GM12878 (cell line): ENCODE measurements around the gene MLEC. TPM values are rescaled to one million over a fixed set of nuclear protein-coding genes. Genes with fewer than 3 reads are reported as not detected.

Experiments used
- ATAC-seq: fragments of 200-7000 bp; cut with Tn5 transposase; 3 replicates; pipeline ENCODE4 v1.9.1; 2020; ENCODE audit warnings: mild to moderate bottlenecking, moderate library complexity
- BruUV-seq: library from RNA; stranded (reverse); fragments of 400-500 nt; replicated peaks from 2 replicates; lab custom pipeline; 2021; lab: Mats Ljungman, UMichigan
- CTCF ChIA-PET: fragments of 300-600 bp; sonication (Branson Sonifier 250); formaldehyde crosslinking; extraction: SDS; loops from one replicate; lab custom pipeline; 2021; ENCODE audit warnings: inconsistent platforms; lab: Yijun Ruan, JAX
- POLR2A ChIA-PET: fragments of 350-600 bp; formaldehyde crosslinking; extraction: SDS; loops from one replicate; lab custom pipeline; 2021; ENCODE audit warnings: inconsistent platforms; lab: Charles Lee
- RAD21 ChIA-PET: fragments of 300-600 bp; sonication (Branson Sonifier 250); formaldehyde crosslinking; loops from one replicate; lab custom pipeline; 2023; ENCODE audit warnings: antibody characterized with exemption; ENCODE audit not compliant: unreplicated experiment; lab: Charles Lee
- SMC1A ChIA-PET: fragments of 300-600 bp; sonication (Branson Sonifier 250); formaldehyde crosslinking; loops from one replicate; lab custom pipeline; 2023; ENCODE audit not compliant: unreplicated experiment, uncharacterized antibody; lab: Charles Lee
- DNase-seq: peaks from one replicate; pipeline ENCODE4 v3.0.0-alpha.2; 2011; ENCODE audit warnings: low read depth, low spot score
- FAIRE-seq: peaks from 3 replicates; lab custom pipeline; 2011; peaks lifted over from hg19 to GRCh38; lab: Jason Lieb, UNC
- H2AFZ ChIP-seq: 2 replicates; pipeline ENCODE4 v1.6.0; 2011; ENCODE audit warnings: low read depth, low read length, control low read depth; ENCODE audit not compliant: control insufficient read depth
- H3K27ac ChIP-seq: 2 replicates; pipeline ENCODE4 v1.5.1; 2011; ENCODE audit warnings: control low read depth; ENCODE audit not compliant: control insufficient read depth, insufficient read depth
- H3K27me3 ChIP-seq, 2 experiments: replicated peaks in 1 of 2; 2 replicates each; pipeline versions ENCODE4 v1.6.0 to v1.6.1; 2011; ENCODE audit warnings: low read length in 1 of 2; ENCODE audit not compliant: control insufficient read depth in 2 of 2, insufficient read depth in 2 of 2
- H3K36me3 ChIP-seq, 2 experiments: 2 replicates each; pipeline ENCODE4 v1.5.1; 2011; ENCODE audit warnings: low read length in 1 of 2; ENCODE audit not compliant: control insufficient read depth in 2 of 2, insufficient read depth in 2 of 2
- H3K4me1 ChIP-seq: 2 replicates; pipeline ENCODE4 v1.6.1; 2011; ENCODE audit warnings: mild to moderate bottlenecking, low read length, moderate library complexity, mixed read lengths; ENCODE audit not compliant: control insufficient read depth, insufficient read depth
- H3K4me2 ChIP-seq: 2 replicates; pipeline ENCODE4 v1.6.0; 2011; ENCODE audit warnings: control low read depth; ENCODE audit not compliant: control insufficient read depth, insufficient read depth
- H3K4me3 ChIP-seq: fragments of 200-600 bp; sonication (generic); 2 replicates; pipeline ENCODE4 v1.5.1; 2016
- H3K79me2 ChIP-seq: 2 replicates; pipeline ENCODE4 v1.6.0; 2011; ENCODE audit warnings: low read length; ENCODE audit not compliant: control insufficient read depth, insufficient read depth
- H3K9ac ChIP-seq: 2 replicates; pipeline ENCODE4 v1.8.0; 2011; ENCODE audit warnings: low read length, control low read depth, mixed read lengths; ENCODE audit not compliant: control insufficient read depth, insufficient read depth
- H3K9me3 ChIP-seq: replicated peaks from 3 replicates; pipeline ENCODE4 v1.5.1; 2011; ENCODE audit warnings: mild to moderate bottlenecking, low read length; ENCODE audit not compliant: control insufficient read depth, insufficient read depth
- H4K20me1 ChIP-seq: 2 replicates; pipeline ENCODE4 v1.6.0; 2011; ENCODE audit not compliant: control insufficient read depth, insufficient read depth
- ESRRA ChIP-seq: IDR thresholded peaks from 2 replicates; pipeline ENCODE4 v1.6.1; 2012; ENCODE audit warnings: mild to moderate bottlenecking, low read length, improper control_type of control experiment
- FOXK2 ChIP-seq: fragments of 450-650 bp; IDR thresholded peaks from 2 replicates; pipeline ENCODE4 v1.6.1; 2017; ENCODE audit warnings: mild to moderate bottlenecking, moderate library complexity
- GABPA ChIP-seq: IDR thresholded peaks from 2 replicates; pipeline ENCODE4 v1.6.1; 2014; ENCODE audit warnings: antibody characterized with exemption, low read depth, mild to moderate bottlenecking, inconsistent platforms
- HDAC6 ChIP-seq: fragments of 200-600 bp; sonication (generic); IDR thresholded peaks from one replicate; pipeline ENCODE4 v1.8.0; 2017; ENCODE audit warnings: antibody characterized with exemption; ENCODE audit not compliant: unreplicated experiment
- IRF4 ChIP-seq: IDR thresholded peaks from 2 replicates; pipeline ENCODE4 v1.6.1; 2011; ENCODE audit warnings: low read depth, low read length
- JUNB ChIP-seq: IDR thresholded peaks from 2 replicates; pipeline ENCODE4 v1.6.1; 2016; ENCODE audit warnings: antibody characterized with exemption, mild to moderate bottlenecking
- LARP7 ChIP-seq: fragments of 450-650 bp; IDR thresholded peaks from 2 replicates; pipeline ENCODE4 v1.6.1; 2017; ENCODE audit warnings: mild to moderate bottlenecking
- MYB ChIP-seq: fragments of 150-350 bp; IDR thresholded peaks from 2 replicates; pipeline ENCODE4 v1.6.1; 2014; ENCODE audit warnings: mild to moderate bottlenecking, low read depth, low read length, borderline replicate concordance
- POLR2AphosphoS5 ChIP-seq: IDR thresholded peaks from 2 replicates; pipeline ENCODE4 v1.6.1; 2011; ENCODE audit warnings: mild to moderate bottlenecking, low read length, inconsistent platforms
- SMAD1 ChIP-seq: fragments of 450-650 bp; IDR thresholded peaks from 2 replicates; pipeline ENCODE4 v1.6.1; 2018; ENCODE audit warnings: mild to moderate bottlenecking, low read depth; ENCODE audit not compliant: partially characterized antibody
- SREBF1 ChIP-seq: IDR thresholded peaks from 2 replicates; pipeline ENCODE4 v1.6.1; 2012; ENCODE audit warnings: mild to moderate bottlenecking, low read length
- STAT1 ChIP-seq: fragments of 450-650 bp; conservative IDR thresholded peaks from 2 replicates; pipeline ENCODE4 v1.6.1; 2014; ENCODE audit warnings: antibody characterized with exemption, mild to moderate bottlenecking
- SUPT20H ChIP-seq: IDR thresholded peaks from 2 replicates; pipeline ENCODE4 v1.6.1; 2011; ENCODE audit warnings: low read depth, mild to moderate bottlenecking, low read length, moderate library complexity, borderline replicate concordance; ENCODE audit not compliant: control insufficient read depth
- TCF7 ChIP-seq: IDR thresholded peaks from 2 replicates; pipeline ENCODE4 v1.6.1; 2014; ENCODE audit warnings: antibody characterized with exemption, borderline replicate concordance
- WRNIP1 ChIP-seq: IDR thresholded peaks from 2 replicates; pipeline ENCODE4 v1.6.1; 2011; ENCODE audit warnings: low read depth, low read length, improper control_type of control experiment, borderline replicate concordance
- ZNF217 ChIP-seq: fragments of 450-650 bp; IDR thresholded peaks from 2 replicates; pipeline ENCODE4 v1.6.1; 2017; ENCODE audit warnings: antibody characterized with exemption, mild to moderate bottlenecking
- WGBS: methylation state at CpG from one replicate; pipeline ENCODE4 v1.1.6; 2016; ENCODE audit warnings: low lambda C conversion rate; ENCODE audit not compliant: insufficient replicate concordance, insufficient coverage; ENCODE audit errors: missing lambda C conversion rate; 5-methylcytosine and 5-hydroxymethylcytosine counted together
- in situ Hi-C: fragments of 300-500 bp; cut with MboI; formaldehyde crosslinking; loops from 9 replicates; pipeline ENCODE4 v1.14.3; 2018; ENCODE audit warnings: mixed read lengths
- intact Hi-C: fragments of 100-400 bp; cut with micrococcal nuclease; formaldehyde crosslinking; loops from one replicate; pipeline ENCODE4 v1.14.2; 2022; ENCODE audit not compliant: unreplicated experiment
- polyA plus RNA-seq, 11 experiments: library from polyadenylated mRNA; depleted of rRNA in 4 of 11; unstranded in 6 of 11; stranded (reverse) in 5 of 11; fragments of >200 nt; fragmentation: Nextera tagmentation in 4 of 11; fragmentation: Illumina TruSeq in 1 of 11; extraction: Ambion mirVana in 4 of 11; extraction: Trizol in 1 of 11; gene quantifications; 1 replicate in 1 of 11; 2 replicates in 10 of 11; pipeline versions ENCODE4 v1.2.1 to v1.2.3, GENCODE V29; 2011 to 2016; ENCODE audit warnings: inconsistent platforms in 2 of 11, missing spikeins in 2 of 11, low read depth in 1 of 11
- total RNA-seq, 4 experiments: library from RNA; depleted of rRNA in 3 of 4; stranded (reverse); fragments of >200 nt in 3 of 4; fragmentation: Illumina TruSeq in 1 of 4; extraction: Trizol in 1 of 4; gene quantifications; 2 replicates each; pipeline versions ENCODE4 v1.2.1 to v1.2.3, GENCODE V29; 2013 to 2021

Gene MLEC
- total and polyA plus RNA-seq, 10 of the 15 experiments (the other 5 are each of a cell fraction or from before 2014, with no cell fraction given), result 26.7 to 172 (median 103) TPM

DNA sequence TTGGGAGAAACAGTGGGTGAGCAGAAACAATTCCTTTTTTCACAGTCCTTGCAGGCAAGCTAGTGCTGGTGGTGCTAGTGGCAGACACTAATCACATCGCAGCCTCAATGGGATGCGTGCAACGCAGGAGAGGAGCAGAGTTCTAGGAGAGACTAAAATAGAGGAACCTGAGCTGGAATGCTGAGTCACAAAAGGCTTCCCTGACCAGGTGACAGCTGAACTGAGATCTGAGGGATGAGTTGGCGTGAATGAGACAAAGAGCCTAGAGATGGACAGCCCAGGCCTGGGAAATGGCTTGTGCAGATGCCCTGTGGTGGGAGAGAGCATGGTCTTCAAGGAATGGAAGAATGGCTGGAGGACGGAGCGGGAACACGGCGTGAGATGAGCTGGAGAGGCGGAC lies 64.4 kb downstream of the MLEC start:
- intact Hi-C loops, result no loop called here
- Histone ChIP-seq H3K36me3 (no peaks in the 10 kb centered on the region), H3K9ac (no peak overlapping the region), H3K79me2 (no peaks in the 10 kb centered on the region), H3K27me3 (no peaks in the 10 kb centered on the region), H4K20me1 (no peaks in the 10 kb centered on the region), H3K4me1 (no peaks in the 10 kb centered on the region), H3K4me2 (no peak overlapping the region), H3K27ac (no peak overlapping the region), H2AFZ (no peak overlapping the region), H3K4me3 (no peak overlapping the region), H3K9me3 (peaks cover 5% of the 10 kb centered on the region)
- ATAC-seq (no peak), FAIRE-seq (no peak), DNase-seq (no peak)
- BruUV-seq, result no TSS peak
- 82% methylated on average over 9 of the region's 9 CpGs for WGBS
- in situ Hi-C loops, result no loop called here
- TF ChIP-seq IRF4 (no peak), POLR2AphosphoS5 (no peak), LARP7 (no peak), JUNB (no peak), SUPT20H (no peak), FOXK2 (no peak), ESRRA (no peak), TCF7 (no peak), WRNIP1 (no peak), GABPA (no peak), SREBF1 (no peak), STAT1 (no peak), MYB (no peak), ZNF217 (no peak), SMAD1 (no peak), HDAC6 (no peak)
- ChIA-PET CTCF (interaction anchor here (1.1 kb wide), 1 partner anchor 220 kb away, joined by 8 read pairs; no protein-coding TSS in a partner anchor), SMC1A (interaction anchor here (1.4 to 1.7 kb wide), 2 partner anchors 26 to 220 kb away, joined by 3 to 4 read pairs; partner anchors contain the start of gene ACADS), RAD21 (interaction anchor here (2.0 kb wide), 1 partner anchor 220 kb away, joined by 10 read pairs; no protein-coding TSS in a partner anchor), POLR2A (no interaction called here)

Other genes starting within 250 kb of the MLEC start
Only the 7 nearest of the 12 such genes appear.
- 217 and 280 TPM in 2 replicates for gene DYNLL1, start 191.0 kb upstream of the MLEC start, total RNA-seq (2014; rRNA removed)
- 341 and 355 TPM in 2 replicates for gene DYNLL1, start 191.0 kb upstream of the MLEC start, total RNA-seq (2014; rRNA removed; fragmentation: Illumina TruSeq; extraction: Trizol)
- 239 and 249 TPM in 2 replicates for gene DYNLL1, start 191.0 kb upstream of the MLEC start, total RNA-seq (2021)
- 366 and 389 TPM in 2 replicates for gene DYNLL1, start 191.0 kb upstream of the MLEC start, polyA plus RNA-seq (2011; rRNA removed)
- gene DYNLL1, start 191.0 kb upstream of the MLEC start, polyA plus RNA-seq (2014; fragmentation: Illumina TruSeq; extraction: Trizol), result 351 and 393 TPM in 2 replicates
- 100 to 1,000 TPM; 744 to 796 TPM for gene DYNLL1, start 191.0 kb upstream of the MLEC start, polyA plus RNA-seq (2014; fragmentation: Nextera tagmentation; extraction: Ambion mirVana)
- 342 and 435 TPM in 2 replicates for gene DYNLL1, start 191.0 kb upstream of the MLEC start, polyA plus RNA-seq (2014; rRNA removed)
- gene DYNLL1, start 191.0 kb upstream of the MLEC start, polyA plus RNA-seq (2016; fragmentation: Nextera tagmentation; extraction: Ambion mirVana), result 100 to 1,000 TPM; 586 to 593 TPM
- gene COQ5, start 158.0 kb upstream of the MLEC start, total RNA-seq (2014; rRNA removed), result 43.2 and 47.8 TPM in 2 replicates
- gene COQ5, start 158.0 kb upstream of the MLEC start, total RNA-seq (2014; rRNA removed; fragmentation: Illumina TruSeq; extraction: Trizol), result 35.6 and 38.6 TPM in 2 replicates
- 30.0 and 32.1 TPM in 2 replicates for gene COQ5, start 158.0 kb upstream of the MLEC start, total RNA-seq (2021)
- gene COQ5, start 158.0 kb upstream of the MLEC start, polyA plus RNA-seq (2011; rRNA removed), result 50.2 and 66.1 TPM in 2 replicates
- 38.0 and 38.1 TPM in 2 replicates for gene COQ5, start 158.0 kb upstream of the MLEC start, polyA plus RNA-seq (2014; fragmentation: Illumina TruSeq; extraction: Trizol)
- 10 to 100 TPM; 24.8 to 32.8 TPM for gene COQ5, start 158.0 kb upstream of the MLEC start, polyA plus RNA-seq (2014; fragmentation: Nextera tagmentation; extraction: Ambion mirVana)
- gene COQ5, start 158.0 kb upstream of the MLEC start, polyA plus RNA-seq (2014; rRNA removed), result 30.4 and 37.6 TPM in 2 replicates
- gene COQ5, start 158.0 kb upstream of the MLEC start, polyA plus RNA-seq (2016; fragmentation: Nextera tagmentation; extraction: Ambion mirVana), result 10 to 100 TPM; 66.1 to 69.3 TPM
- 39.6 and 48.2 TPM in 2 replicates for gene RNF10, start 152.8 kb upstream of the MLEC start, total RNA-seq (2014; rRNA removed)
- 43.9 and 52.5 TPM in 2 replicates for gene RNF10, start 152.8 kb upstream of the MLEC start, total RNA-seq (2014; rRNA removed; fragmentation: Illumina TruSeq; extraction: Trizol)
- gene RNF10, start 152.8 kb upstream of the MLEC start, total RNA-seq (2021), result 118 and 127 TPM in 2 replicates
- 64.4 and 70.8 TPM in 2 replicates for gene RNF10, start 152.8 kb upstream of the MLEC start, polyA plus RNA-seq (2011; rRNA removed)
- gene RNF10, start 152.8 kb upstream of the MLEC start, polyA plus RNA-seq (2014; fragmentation: Illumina TruSeq; extraction: Trizol), result 91.2 and 98.5 TPM in 2 replicates
- 10 to 100 TPM; 55.3 to 58.3 TPM for gene RNF10, start 152.8 kb upstream of the MLEC start, polyA plus RNA-seq (2014; fragmentation: Nextera tagmentation; extraction: Ambion mirVana)
- gene RNF10, start 152.8 kb upstream of the MLEC start, polyA plus RNA-seq (2014; rRNA removed), result 56.5 and 57.1 TPM in 2 replicates
- 100 to 1,000 TPM; 109 to 116 TPM for gene RNF10, start 152.8 kb upstream of the MLEC start, polyA plus RNA-seq (2016; fragmentation: Nextera tagmentation; extraction: Ambion mirVana)
- 64.6 and 73.9 TPM in 2 replicates for gene POP5, start 105.7 kb upstream of the MLEC start, total RNA-seq (2014; rRNA removed)
- gene POP5, start 105.7 kb upstream of the MLEC start, total RNA-seq (2014; rRNA removed; fragmentation: Illumina TruSeq; extraction: Trizol), result 50.3 and 51.0 TPM in 2 replicates
- 52.8 and 59.2 TPM in 2 replicates for gene POP5, start 105.7 kb upstream of the MLEC start, total RNA-seq (2021)
- 75.2 and 85.6 TPM in 2 replicates for gene POP5, start 105.7 kb upstream of the MLEC start, polyA plus RNA-seq (2011; rRNA removed)
- 39.7 and 50.9 TPM in 2 replicates for gene POP5, start 105.7 kb upstream of the MLEC start, polyA plus RNA-seq (2014; fragmentation: Illumina TruSeq; extraction: Trizol)
- 100 to 1,000 TPM; 217 to 234 TPM for gene POP5, start 105.7 kb upstream of the MLEC start, polyA plus RNA-seq (2014; fragmentation: Nextera tagmentation; extraction: Ambion mirVana)
- 69.0 and 81.8 TPM in 2 replicates for gene POP5, start 105.7 kb upstream of the MLEC start, polyA plus RNA-seq (2014; rRNA removed)
- 100 to 1,000 TPM; 138 to 148 TPM for gene POP5, start 105.7 kb upstream of the MLEC start, polyA plus RNA-seq (2016; fragmentation: Nextera tagmentation; extraction: Ambion mirVana)
- 0.56 and 1.1 TPM in 2 replicates for gene CABP1, start 46.5 kb upstream of the MLEC start, total RNA-seq (2014; rRNA removed)
- 0.72 and 0.88 TPM in 2 replicates for gene CABP1, start 46.5 kb upstream of the MLEC start, total RNA-seq (2014; rRNA removed; fragmentation: Illumina TruSeq; extraction: Trizol)
- gene CABP1, start 46.5 kb upstream of the MLEC start, total RNA-seq (2021), result 2.3 and 2.4 TPM in 2 replicates
- gene CABP1, start 46.5 kb upstream of the MLEC start, polyA plus RNA-seq (2011; rRNA removed), result 2.2 and 2.3 TPM in 2 replicates
- gene CABP1, start 46.5 kb upstream of the MLEC start, polyA plus RNA-seq (2014; fragmentation: Illumina TruSeq; extraction: Trizol), result 0.84 and 1.1 TPM in 2 replicates
- gene CABP1, start 46.5 kb upstream of the MLEC start, polyA plus RNA-seq (2014; fragmentation: Nextera tagmentation; extraction: Ambion mirVana), result not detected
- 0.88 and 0.93 TPM in 2 replicates for gene CABP1, start 46.5 kb upstream of the MLEC start, polyA plus RNA-seq (2014; rRNA removed)
- under 1 TPM; 0.16 to 0.23 TPM for gene CABP1, start 46.5 kb upstream of the MLEC start, polyA plus RNA-seq (2016; fragmentation: Nextera tagmentation; extraction: Ambion mirVana)
- 8.7 and 10.3 TPM in 2 replicates for gene UNC119B, start 23.3 kb downstream of the MLEC start, total RNA-seq (2014; rRNA removed)
- gene UNC119B, start 23.3 kb downstream of the MLEC start, total RNA-seq (2014; rRNA removed; fragmentation: Illumina TruSeq; extraction: Trizol), result 10.1 and 10.6 TPM in 2 replicates
- gene UNC119B, start 23.3 kb downstream of the MLEC start, total RNA-seq (2021), result 22.4 and 23.3 TPM in 2 replicates
- gene UNC119B, start 23.3 kb downstream of the MLEC start, polyA plus RNA-seq (2011; rRNA removed), result 31.5 and 31.7 TPM in 2 replicates
- gene UNC119B, start 23.3 kb downstream of the MLEC start, polyA plus RNA-seq (2014; fragmentation: Illumina TruSeq; extraction: Trizol), result 16.3 and 17.9 TPM in 2 replicates
- gene UNC119B, start 23.3 kb downstream of the MLEC start, polyA plus RNA-seq (2014; fragmentation: Nextera tagmentation; extraction: Ambion mirVana), result 1 to 10 TPM; 4.3 to 8.5 TPM
- 20.8 and 23.9 TPM in 2 replicates for gene UNC119B, start 23.3 kb downstream of the MLEC start, polyA plus RNA-seq (2014; rRNA removed)
- gene UNC119B, start 23.3 kb downstream of the MLEC start, polyA plus RNA-seq (2016; fragmentation: Nextera tagmentation; extraction: Ambion mirVana), result 1 to 10 TPM; 5.9 to 7.6 TPM
- gene ACADS, start 38.7 kb downstream of the MLEC start, total RNA-seq (2014; rRNA removed), result 17.1 and 18.1 TPM in 2 replicates
- gene ACADS, start 38.7 kb downstream of the MLEC start, total RNA-seq (2014; rRNA removed; fragmentation: Illumina TruSeq; extraction: Trizol), result 4.1 and 5.0 TPM in 2 replicates
- 14.7 and 15.4 TPM in 2 replicates for gene ACADS, start 38.7 kb downstream of the MLEC start, total RNA-seq (2021)
- 2.6 and 5.0 TPM in 2 replicates for gene ACADS, start 38.7 kb downstream of the MLEC start, polyA plus RNA-seq (2011; rRNA removed)
- gene ACADS, start 38.7 kb downstream of the MLEC start, polyA plus RNA-seq (2014; fragmentation: Illumina TruSeq; extraction: Trizol), result 0.40 and 2.4 TPM in 2 replicates
- gene ACADS, start 38.7 kb downstream of the MLEC start, polyA plus RNA-seq (2014; fragmentation: Nextera tagmentation; extraction: Ambion mirVana), result under 1 TPM; 0.05 to 0.38 TPM
- 15.3 and 16.0 TPM in 2 replicates for gene ACADS, start 38.7 kb downstream of the MLEC start, polyA plus RNA-seq (2014; rRNA removed)
- gene ACADS, start 38.7 kb downstream of the MLEC start, polyA plus RNA-seq (2016; fragmentation: Nextera tagmentation; extraction: Ambion mirVana), result 10 to 100 TPM; 16.5 to 18.1 TPM